Epidermal melanocyte (primary cell): Measurements from ENCODE around the gene ZNF234.
A peak's percentile ranks its signal among the peaks of the same experiment; 100 is the strongest.
"Not testable (repeated sequence)": the region's sequence is repeated elsewhere in the genome, so short reads cannot be mapped to it uniquely, and the experiment has no call there.

Experiments
- DNase-seq: peaks from one replicate; pipeline ENCODE4 v3.0.0; 2011; ENCODE audit warnings: low spot score; ENCODE audit not compliant: insufficient read length

The ZNF234 gene

DNA sequence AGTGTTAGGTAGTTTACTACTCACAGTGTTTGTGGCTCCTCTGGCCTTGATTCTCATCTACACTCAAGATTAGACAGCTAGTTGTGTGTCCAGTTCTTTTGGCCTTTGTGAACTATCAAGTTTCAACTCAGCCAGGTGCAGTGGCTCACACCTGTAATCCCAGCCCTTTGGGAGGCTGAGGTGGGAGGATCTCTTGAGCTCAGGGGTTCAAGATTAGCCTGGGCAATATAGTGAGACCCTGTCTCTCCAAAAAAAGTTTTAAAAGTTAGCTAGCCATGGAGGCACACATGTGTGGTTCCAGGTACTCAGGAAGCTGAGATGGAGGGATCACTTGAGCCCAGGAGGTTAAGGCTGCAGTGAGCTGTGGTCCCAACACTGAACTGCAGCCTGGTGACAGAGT lies 39.6 kb downstream of the ZNF234 start:
- DNase-seq, result no peak

DNA sequence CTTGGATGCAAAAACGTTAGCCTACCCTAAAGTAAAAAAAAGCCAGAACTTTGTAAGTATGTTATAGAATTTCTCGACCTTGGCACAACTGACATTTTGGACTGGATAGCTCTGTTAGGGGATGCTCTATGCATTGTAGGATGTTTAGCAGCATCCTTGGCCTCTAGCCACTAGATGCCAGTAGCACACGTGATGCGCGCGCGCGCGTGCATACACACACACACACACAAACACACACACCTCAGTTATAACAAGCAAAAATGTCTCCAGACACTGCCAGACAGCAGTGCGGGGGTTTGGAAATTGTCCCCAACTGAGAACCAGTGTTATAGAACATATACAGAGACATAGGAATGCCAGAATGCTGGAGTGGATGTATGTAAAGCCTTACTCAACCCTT lies 40.8 kb downstream of the ZNF234 start:
- no peak for DNase-seq

DNA sequence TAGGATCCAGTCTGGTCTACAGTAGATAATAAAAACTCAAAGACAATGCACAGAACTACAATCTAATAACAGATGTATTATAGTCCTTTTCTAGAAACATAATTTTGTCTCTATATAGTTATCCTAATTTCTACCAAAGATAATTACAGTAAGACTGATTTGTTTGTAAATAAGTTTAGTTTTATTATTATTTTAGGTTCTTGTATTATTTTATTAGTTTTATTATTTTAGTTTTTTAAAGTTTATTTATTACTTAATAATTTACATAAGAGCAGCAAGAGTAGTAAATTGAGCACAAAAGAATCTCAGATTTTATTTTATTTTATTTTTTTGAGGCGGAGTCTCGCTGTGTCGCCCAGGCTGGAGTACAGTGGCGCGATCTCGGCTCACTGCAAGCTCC lies 48.7 kb downstream of the ZNF234 start:
- DNase-seq, result no peak

DNA sequence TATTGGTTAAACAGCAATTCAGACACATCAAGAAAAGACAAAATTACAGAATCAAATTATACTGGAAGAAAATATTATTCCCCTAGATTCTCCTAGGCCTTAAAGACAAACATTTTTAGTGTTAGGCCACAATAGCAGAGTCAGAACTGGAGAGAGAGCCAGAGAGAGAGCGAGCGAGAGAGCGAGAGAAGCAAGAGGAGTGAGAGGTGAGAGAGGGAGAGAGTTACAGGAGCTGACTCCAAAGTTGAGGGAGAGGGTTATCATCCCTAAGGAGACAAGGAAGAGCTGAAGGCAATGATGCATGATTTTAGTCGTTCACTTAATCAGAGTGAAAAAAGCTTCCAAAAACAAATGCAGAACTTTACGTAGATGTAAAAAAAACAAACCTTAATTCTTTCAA lies 50.8 kb downstream of the ZNF234 start:
- no peak for DNase-seq

DNA sequence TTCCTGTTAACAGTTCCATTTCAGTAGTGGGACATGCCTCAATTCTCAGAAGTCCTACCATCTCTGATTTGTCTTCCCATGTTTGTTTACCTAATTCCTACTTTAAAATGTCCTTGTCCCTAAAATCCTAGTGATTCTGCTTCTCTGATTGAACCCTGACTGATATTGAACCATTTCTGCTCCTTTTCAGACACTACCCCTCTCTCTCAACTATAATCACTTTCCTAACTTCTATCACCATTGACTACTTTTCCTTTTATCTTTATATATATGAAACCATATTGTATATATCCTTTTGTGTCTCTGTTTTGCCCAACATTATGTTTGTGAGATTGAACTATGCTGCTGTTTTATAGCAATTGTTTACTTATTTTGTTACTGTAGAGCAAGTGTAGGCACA lies 55.4 kb downstream of the ZNF234 start:
- no peak for DNase-seq

DNA sequence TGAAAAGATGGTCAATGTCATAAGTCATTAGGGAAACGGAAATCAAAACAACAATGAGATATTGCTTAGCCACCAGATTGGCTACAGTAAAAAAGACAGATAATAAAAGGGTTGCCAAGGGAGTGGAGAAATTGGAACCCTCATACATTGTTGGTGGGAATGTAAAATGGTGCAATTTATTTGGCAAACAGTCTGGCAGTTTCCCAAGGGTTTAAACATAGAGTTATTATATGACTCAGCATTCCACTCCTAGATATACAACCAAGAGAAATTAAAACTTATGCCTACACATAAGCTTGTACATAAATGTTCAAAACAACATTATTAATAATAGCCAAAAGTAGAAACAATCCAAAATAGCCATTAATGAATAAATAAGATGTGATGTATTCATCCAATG lies 61.1 kb downstream of the ZNF234 start:
- no peak for DNase-seq

DNA sequence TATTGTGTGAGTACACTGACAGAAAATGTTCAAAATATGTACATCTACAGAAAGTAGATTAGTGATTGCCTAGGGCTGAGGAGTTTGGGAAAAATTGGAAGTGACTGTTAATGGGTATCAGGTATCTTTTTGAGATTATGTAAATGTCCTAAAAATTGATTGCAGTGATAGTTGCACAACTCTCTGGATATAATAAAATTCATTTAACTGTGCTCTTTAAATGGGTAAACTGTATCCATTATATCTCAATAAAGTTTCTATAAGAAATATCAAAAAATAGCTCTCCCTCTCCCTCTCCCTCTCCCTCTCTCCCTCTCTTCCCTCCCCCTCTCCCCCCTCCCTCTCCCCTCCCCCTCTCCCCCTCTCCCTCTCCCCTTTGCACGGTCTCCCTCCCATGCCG lies 61.6 kb downstream of the ZNF234 start:
- DNase-seq, result no peak

DNA sequence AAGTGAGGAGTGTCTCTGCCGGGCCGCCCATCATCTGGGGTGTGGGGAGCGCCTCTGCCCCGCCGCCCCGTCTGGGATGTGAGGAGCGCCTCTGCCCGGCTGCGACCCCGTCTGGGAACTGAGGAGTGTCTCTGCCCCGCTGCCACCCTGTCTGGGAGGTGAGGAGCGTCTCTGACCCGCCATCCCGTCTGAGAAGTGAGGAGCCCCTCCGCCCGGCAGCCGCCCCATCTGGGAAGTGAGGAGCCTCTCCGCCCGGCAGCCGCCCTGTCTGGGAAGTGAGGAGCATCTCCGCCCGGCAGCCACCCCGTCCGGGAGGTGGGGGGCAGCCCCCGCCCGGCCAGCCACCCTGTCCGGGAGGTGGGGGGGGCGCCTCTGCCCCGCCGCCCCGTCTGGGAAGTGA lies 62.5 kb downstream of the ZNF234 start:
- not testable (repeated sequence) for DNase-seq

DNA sequence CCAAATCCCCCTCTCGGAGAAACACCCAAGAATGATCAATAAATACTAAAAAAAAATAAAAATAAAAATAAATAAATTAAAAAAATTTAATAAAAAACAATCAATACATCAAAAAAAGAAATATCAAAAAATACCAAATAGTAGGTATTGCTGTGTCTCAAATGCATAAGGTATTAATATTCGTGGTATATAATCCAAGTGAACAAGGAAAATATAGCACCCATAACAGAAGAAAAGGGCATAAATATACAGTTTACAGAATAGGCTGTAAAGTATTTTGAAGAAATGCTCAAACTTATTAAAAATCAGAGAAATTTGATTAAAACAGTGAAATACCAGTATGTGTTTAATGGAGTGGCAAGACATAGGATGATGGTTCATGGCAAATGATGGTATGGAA lies 63.4 kb downstream of the ZNF234 start:
- no peak for DNase-seq

DNA sequence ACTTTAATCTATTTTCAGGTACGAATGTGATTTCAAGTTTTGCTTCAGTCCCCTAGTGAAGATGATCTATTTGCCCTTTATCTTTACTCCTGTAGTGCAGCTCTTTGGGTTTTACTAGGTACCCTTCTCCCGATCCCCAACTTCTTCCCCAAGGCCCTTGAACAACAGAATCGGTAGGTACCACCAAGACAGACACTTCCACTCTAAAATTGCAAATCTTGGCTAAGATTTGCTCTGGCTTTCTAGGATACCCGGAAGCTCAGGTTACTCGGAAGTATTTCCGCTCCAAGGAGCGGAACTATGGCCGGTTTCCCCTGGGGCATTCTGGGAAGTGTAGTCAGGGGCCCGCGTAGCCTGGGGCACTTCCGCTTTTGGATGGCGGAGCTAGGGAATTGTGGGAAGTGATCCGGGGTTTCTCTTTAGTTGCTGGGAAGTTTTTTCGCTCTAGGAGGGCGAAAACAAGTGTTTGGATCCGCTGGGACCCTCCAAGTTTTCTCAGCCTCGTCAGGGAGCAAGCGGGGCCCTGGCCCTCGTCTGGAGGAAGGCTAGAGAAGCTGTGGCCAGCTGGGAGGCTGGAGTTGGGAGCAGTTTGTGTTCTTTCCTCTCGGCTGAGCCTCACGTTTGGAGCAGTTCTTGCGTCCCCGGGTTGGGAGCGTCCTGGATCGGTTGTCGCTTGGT lies 65.9 kb downstream of the ZNF234 start:
- peak; percentile 85 for DNase-seq
